ENCODE data around the gene UTS2.
A peak's percentile ranks its signal among the peaks of the same experiment; 100 is the strongest.

UTS2 gene

GRCh38 chr1:7852804-7853683, at the start of gene UTS2:
TSS of gene UTS2 (minus strand) at chr1:7853065. CDS start at chr1:7853003, 62 bp downstream.
- DNase-seq (ENCODE audit: low read depth in 2 of 2) = no peak

- no peak for DNase-seq (ENCODE audit: low read depth in 2 of 2)
Measured at GRCh38 chr1:7899741-7900140, 46.9 kb upstream of the UTS2 start.

GRCh38 chr1:7898962-7899361, 46.1 kb upstream of the UTS2 start:
- DNase-seq (ENCODE audit: low read depth in 2 of 2) = no peak

GRCh38 chr1:7896994-7897393, 44.1 kb upstream of the UTS2 start:
- no peak for DNase-seq (ENCODE audit: low read depth in 2 of 2)

GRCh38 chr1:7893529-7894180, 40.8 kb upstream of the UTS2 start:
- DNase-seq (ENCODE audit: low read depth in 2 of 2) = no peak

GRCh38 chr1:7891804-7892203, 38.9 kb upstream of the UTS2 start:
- DNase-seq (ENCODE audit: low read depth in 2 of 2) = no peak

GRCh38 chr1:7890853-7891252, 38.0 kb upstream of the UTS2 start:
- no peak for DNase-seq (ENCODE audit: low read depth in 2 of 2)

GRCh38 chr1:7888248-7889081, 35.6 kb upstream of the UTS2 start:
- DNase-seq (ENCODE audit: low read depth in 2 of 2) = no peak

- no peak for DNase-seq (ENCODE audit: low read depth in 2 of 2)
Measured at GRCh38 chr1:7886405-7886745, 33.5 kb upstream of the UTS2 start.

- peak; percentile 5 to 25 for DNase-seq (ENCODE audit: low read depth in 2 of 2)
Measured at GRCh38 chr1:7885513-7886404, 32.9 kb upstream of the UTS2 start.

GRCh38 chr1:7884757-7885156, 31.9 kb upstream of the UTS2 start:
- no peak for DNase-seq (ENCODE audit: low read depth in 2 of 2)

GRCh38 chr1:7879228-7879627, 26.4 kb upstream of the UTS2 start:
- DNase-seq (ENCODE audit: low read depth in 2 of 2) = no peak

GRCh38 chr1:7878027-7878426, 25.2 kb upstream of the UTS2 start:
- no peak for DNase-seq (ENCODE audit: low read depth in 2 of 2)

GRCh38 chr1:7873801-7874795, 21.2 kb upstream of the UTS2 start:
- DNase-seq (ENCODE audit: low read depth in 2 of 2) = no peak

- no peak for DNase-seq (ENCODE audit: low read depth in 2 of 2)
Measured at GRCh38 chr1:7871136-7871535, 18.3 kb upstream of the UTS2 start.

- no peak for DNase-seq (ENCODE audit: low read depth in 2 of 2)
Measured at GRCh38 chr1:7869136-7869920, 16.5 kb upstream of the UTS2 start.

GRCh38 chr1:7868070-7868780, 15.4 kb upstream of the UTS2 start:
- DNase-seq (ENCODE audit: low read depth in 2 of 2) = no peak

- DNase-seq (ENCODE audit: low read depth in 2 of 2) = no peak
Measured at GRCh38 chr1:7865978-7866377, 13.1 kb upstream of the UTS2 start.
